ENCODE results near the gene SGK1.

The SGK1 gene

DNA sequence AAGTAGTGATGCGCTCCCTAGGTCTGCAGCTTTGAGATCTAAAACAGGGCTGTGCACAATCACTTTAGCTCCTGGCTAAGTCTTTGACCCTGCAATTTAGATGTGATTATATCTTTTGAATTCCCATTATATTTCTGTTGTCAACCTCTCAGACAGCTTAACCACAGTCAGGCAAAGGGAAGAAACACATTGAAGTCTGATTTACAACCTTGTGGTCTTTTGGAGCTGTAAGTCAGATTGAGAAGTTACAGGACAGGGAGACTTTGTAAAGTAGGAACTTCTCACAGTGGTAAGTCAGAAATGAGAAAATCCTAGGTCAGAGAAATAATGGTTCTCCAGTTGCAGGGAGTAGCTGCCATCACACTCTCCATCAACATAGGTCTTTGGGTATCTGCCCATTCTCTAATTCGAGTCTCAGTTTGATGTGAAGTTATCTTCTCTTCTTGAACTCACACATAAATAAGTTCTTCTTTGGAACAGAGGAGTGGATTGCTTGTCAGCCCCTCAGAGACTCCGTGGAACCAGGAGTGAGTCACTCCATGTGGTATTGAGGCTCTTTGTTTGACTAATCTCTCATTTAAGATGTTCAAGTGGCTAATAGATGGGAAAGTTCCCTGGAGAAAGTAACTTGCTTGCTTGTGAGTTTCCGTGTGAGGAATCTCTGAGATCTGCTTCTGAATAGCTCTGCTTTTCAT is 35.0 kb upstream of the SGK1 start:
- H3K9me3 ChIP-seq (ENCODE audit: control insufficient read depth, insufficient read depth, low read depth, low read length), result no peaks in the 10 kb centered on the region
- peaks cover 2% of the 10 kb centered on the region; the same call in 1 of the 2 replicates for H3K4me1 ChIP-seq (ENCODE audit: control insufficient read depth, insufficient read depth, low read length)
- no peak overlapping the region for H3K27ac ChIP-seq (ENCODE audit: extremely low read depth, low read depth, low read length)
- TF ChIP-seq, protein P1, sequence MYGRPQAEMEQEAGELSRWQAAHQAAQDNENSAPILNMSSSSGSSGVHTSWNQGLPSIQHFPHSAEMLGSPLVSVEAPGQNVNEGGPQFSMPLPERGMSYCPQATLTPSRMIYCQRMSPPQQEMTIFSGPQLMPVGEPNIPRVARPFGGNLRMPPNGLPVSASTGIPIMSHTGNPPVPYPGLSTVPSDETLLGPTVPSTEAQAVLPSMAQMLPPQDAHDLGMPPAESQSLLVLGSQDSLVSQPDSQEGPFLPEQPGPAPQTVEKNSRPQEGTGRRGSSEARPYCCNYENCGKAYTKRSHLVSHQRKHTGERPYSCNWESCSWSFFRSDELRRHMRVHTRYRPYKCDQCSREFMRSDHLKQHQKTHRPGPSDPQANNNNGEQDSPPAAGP (tag by site-specific recombination; IDR thresholded peaks at IDR 0.05), result no peak
- TF ChIP-seq, protein P2, sequence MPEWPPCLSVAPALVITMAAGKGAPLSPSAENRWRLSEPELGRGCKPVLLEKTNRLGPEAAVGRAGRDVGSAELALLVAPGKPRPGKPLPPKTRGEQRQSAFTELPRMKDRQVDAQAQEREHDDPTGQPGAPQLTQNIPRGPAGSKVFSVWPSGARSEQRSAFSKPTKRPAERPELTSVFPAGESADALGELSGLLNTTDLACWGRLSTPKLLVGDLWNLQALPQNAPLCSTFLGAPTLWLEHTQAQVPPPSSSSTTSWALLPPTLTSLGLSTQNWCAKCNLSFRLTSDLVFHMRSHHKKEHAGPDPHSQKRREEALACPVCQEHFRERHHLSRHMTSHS (tag by site-specific recombination; IDR thresholded peaks at IDR 0.05), result no peak
- TF ChIP-seq ZNF324 (tag by site-specific recombination; IDR thresholded peaks at IDR 0.05) (no peak), MEIS1 (CRISPR knock-in tag; IDR thresholded peaks at IDR 0.05; ENCODE audit: borderline replicate concordance) (no peak), ZNF510 (tag by site-specific recombination; IDR thresholded peaks at IDR 0.05; ENCODE audit: insufficient replicate concordance) (no peak), ZNF169 (tag by site-specific recombination; IDR thresholded peaks at IDR 0.05) (no peak), ZNF473 (tag by site-specific recombination; IDR thresholded peaks at IDR 0.05) (no peak), ZNF16 (tag by site-specific recombination; IDR thresholded peaks at IDR 0.05; ENCODE audit: low read depth) (no peak), ZNF677 (tag by site-specific recombination; IDR thresholded peaks at IDR 0.05) (no peak), GFI1B (tag by site-specific recombination; IDR thresholded peaks at IDR 0.05) (no peak), FEZF1 (tag by site-specific recombination; IDR thresholded peaks at IDR 0.05) (no peak), ZBTB48 (tag by site-specific recombination; IDR thresholded peaks at IDR 0.05) (no peak), SCRT2 (tag by site-specific recombination; IDR thresholded peaks at IDR 0.05) (no peak)
- TF ChIP-seq, protein P3, sequence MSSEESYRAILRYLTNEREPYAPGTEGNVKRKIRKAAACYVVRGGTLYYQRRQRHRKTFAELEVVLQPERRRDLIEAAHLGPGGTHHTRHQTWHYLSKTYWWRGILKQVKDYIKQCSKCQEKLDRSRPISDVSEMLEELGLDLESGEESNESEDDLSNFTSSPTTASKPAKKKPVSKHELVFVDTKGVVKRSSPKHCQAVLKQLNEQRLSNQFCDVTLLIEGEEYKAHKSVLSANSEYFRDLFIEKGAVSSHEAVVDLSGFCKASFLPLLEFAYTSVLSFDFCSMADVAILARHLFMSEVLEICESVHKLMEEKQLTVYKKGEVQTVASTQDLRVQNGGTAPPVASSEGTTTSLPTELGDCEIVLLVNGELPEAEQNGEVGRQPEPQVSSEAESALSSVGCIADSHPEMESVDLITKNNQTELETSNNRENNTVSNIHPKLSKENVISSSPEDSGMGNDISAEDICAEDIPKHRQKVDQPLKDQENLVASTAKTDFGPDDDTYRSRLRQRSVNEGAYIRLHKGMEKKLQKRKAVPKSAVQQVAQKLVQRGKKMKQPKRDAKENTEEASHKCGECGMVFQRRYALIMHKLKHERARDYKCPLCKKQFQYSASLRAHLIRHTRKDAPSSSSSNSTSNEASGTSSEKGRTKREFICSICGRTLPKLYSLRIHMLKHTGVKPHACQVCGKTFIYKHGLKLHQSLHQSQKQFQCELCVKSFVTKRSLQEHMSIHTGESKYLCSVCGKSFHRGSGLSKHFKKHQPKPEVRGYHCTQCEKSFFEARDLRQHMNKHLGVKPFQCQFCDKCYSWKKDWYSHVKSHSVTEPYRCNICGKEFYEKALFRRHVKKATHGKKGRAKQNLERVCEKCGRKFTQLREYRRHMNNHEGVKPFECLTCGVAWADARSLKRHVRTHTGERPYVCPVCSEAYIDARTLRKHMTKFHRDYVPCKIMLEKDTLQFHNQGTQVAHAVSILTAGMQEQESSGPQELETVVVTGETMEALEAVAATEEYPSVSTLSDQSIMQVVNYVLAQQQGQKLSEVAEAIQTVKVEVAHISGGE (tag by site-specific recombination; conservative IDR thresholded peaks at IDR 0.05; ENCODE audit: low read depth), result no peak
- TF ChIP-seq, protein P4, sequence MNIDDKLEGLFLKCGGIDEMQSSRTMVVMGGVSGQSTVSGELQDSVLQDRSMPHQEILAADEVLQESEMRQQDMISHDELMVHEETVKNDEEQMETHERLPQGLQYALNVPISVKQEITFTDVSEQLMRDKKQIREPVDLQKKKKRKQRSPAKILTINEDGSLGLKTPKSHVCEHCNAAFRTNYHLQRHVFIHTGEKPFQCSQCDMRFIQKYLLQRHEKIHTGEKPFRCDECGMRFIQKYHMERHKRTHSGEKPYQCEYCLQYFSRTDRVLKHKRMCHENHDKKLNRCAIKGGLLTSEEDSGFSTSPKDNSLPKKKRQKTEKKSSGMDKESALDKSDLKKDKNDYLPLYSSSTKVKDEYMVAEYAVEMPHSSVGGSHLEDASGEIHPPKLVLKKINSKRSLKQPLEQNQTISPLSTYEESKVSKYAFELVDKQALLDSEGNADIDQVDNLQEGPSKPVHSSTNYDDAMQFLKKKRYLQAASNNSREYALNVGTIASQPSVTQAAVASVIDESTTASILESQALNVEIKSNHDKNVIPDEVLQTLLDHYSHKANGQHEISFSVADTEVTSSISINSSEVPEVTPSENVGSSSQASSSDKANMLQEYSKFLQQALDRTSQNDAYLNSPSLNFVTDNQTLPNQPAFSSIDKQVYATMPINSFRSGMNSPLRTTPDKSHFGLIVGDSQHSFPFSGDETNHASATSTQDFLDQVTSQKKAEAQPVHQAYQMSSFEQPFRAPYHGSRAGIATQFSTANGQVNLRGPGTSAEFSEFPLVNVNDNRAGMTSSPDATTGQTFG (tag by site-specific recombination; IDR thresholded peaks at IDR 0.05; ENCODE audit: borderline replicate concordance), result no peak
- TF ChIP-seq, protein P5, sequence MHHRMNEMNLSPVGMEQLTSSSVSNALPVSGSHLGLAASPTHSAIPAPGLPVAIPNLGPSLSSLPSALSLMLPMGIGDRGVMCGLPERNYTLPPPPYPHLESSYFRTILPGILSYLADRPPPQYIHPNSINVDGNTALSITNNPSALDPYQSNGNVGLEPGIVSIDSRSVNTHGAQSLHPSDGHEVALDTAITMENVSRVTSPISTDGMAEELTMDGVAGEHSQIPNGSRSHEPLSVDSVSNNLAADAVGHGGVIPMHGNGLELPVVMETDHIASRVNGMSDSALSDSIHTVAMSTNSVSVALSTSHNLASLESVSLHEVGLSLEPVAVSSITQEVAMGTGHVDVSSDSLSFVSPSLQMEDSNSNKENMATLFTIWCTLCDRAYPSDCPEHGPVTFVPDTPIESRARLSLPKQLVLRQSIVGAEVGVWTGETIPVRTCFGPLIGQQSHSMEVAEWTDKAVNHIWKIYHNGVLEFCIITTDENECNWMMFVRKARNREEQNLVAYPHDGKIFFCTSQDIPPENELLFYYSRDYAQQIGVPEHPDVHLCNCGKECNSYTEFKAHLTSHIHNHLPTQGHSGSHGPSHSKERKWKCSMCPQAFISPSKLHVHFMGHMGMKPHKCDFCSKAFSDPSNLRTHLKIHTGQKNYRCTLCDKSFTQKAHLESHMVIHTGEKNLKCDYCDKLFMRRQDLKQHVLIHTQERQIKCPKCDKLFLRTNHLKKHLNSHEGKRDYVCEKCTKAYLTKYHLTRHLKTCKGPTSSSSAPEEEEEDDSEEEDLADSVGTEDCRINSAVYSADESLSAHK (tag by site-specific recombination; IDR thresholded peaks at IDR 0.05), result no peak
- TF ChIP-seq, protein P6, sequence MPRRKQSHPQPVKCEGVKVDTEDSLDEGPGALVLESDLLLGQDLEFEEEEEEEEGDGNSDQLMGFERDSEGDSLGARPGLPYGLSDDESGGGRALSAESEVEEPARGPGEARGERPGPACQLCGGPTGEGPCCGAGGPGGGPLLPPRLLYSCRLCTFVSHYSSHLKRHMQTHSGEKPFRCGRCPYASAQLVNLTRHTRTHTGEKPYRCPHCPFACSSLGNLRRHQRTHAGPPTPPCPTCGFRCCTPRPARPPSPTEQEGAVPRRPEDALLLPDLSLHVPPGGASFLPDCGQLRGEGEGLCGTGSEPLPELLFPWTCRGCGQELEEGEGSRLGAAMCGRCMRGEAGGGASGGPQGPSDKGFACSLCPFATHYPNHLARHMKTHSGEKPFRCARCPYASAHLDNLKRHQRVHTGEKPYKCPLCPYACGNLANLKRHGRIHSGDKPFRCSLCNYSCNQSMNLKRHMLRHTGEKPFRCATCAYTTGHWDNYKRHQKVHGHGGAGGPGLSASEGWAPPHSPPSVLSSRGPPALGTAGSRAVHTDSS (tag by site-specific recombination; IDR thresholded peaks at IDR 0.05), result no peak
- TF ChIP-seq, protein P7, sequence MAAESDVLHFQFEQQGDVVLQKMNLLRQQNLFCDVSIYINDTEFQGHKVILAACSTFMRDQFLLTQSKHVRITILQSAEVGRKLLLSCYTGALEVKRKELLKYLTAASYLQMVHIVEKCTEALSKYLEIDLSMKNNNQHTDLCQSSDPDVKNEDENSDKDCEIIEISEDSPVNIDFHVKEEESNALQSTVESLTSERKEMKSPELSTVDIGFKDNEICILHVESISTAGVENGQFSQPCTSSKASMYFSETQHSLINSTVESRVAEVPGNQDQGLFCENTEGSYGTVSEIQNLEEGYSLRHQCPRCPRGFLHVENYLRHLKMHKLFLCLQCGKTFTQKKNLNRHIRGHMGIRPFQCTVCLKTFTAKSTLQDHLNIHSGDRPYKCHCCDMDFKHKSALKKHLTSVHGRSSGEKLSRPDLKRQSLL (tag by site-specific recombination; IDR thresholded peaks at IDR 0.05), result no peak
- no peaks in the 10 kb centered on the region for H3K36me3 ChIP-seq (ENCODE audit: control insufficient read depth in 2 of 2, insufficient read depth in 1 of 2, low read length in 2 of 2)
- ChIA-PET POLR2A (interaction anchor here (0.6 kb wide), 1 partner anchor 181 kb away, joined by 3 read pairs; no protein-coding TSS in a partner anchor), CTCF (interaction anchor here (0.7 to 1.2 kb wide), 3 partner anchors 17 to 290 kb away, joined by 3 to 4 read pairs (median 3); no protein-coding TSS in a partner anchor)
- H3K4me3 ChIP-seq (ENCODE audit: low read depth, low read length), result no peak overlapping the region

Measured in HEK293 (cell line).